GM23338 (cell line): ENCODE data around the gene UNK. TPM values are rescaled to one million over a fixed set of nuclear protein-coding genes. Genes with fewer than 3 reads are reported as not detected.
A peak's percentile ranks its signal among the peaks of the same experiment; 100 is the strongest.

Experiments used
- ATAC-seq: fragments of 200-7000 bp; cut with Tn5 transposase; 3 replicates; pipeline ENCODE4 v1.9.1; 2020
- DNase-seq: peaks from one replicate; pipeline ENCODE4 v3.0.0-alpha.2; 2015; ENCODE audit warnings: low spot score
- H2AFZ ChIP-seq: fragments of 200-600 bp; sonication (generic); 2 replicates; pipeline ENCODE4 v1.8.0; 2016; ENCODE audit warnings: antibody characterized with exemption, mild to moderate bottlenecking, moderate library complexity
- H3F3A ChIP-seq: fragments of 200-600 bp; sonication (generic); replicated peaks from 2 replicates; pipeline ENCODE4 v1.8.0; 2017; ENCODE audit warnings: antibody characterized with exemption, mixed run types, low read depth
- H3K27ac ChIP-seq: fragments of 200-600 bp; sonication (generic); 2 replicates; pipeline ENCODE4 v1.6.1; 2016; ENCODE audit warnings: low read depth
- H3K27me3 ChIP-seq: fragments of 200-600 bp; sonication (generic); 2 replicates; pipeline ENCODE4 v1.8.0; 2016; ENCODE audit warnings: mild to moderate bottlenecking, mixed run types, moderate library complexity; ENCODE audit not compliant: insufficient read depth
- H3K36me3 ChIP-seq: fragments of 200-600 bp; sonication (generic); 2 replicates; pipeline ENCODE4 v1.8.0; 2016; ENCODE audit warnings: mild to moderate bottlenecking; ENCODE audit not compliant: insufficient read depth
- H3K4me1 ChIP-seq: fragments of 200-600 bp; sonication (generic); 2 replicates; pipeline ENCODE4 v1.8.0; 2016; ENCODE audit warnings: mild to moderate bottlenecking, moderate library complexity; ENCODE audit not compliant: insufficient read depth
- H3K4me2 ChIP-seq: fragments of 200-600 bp; sonication (generic); 2 replicates; pipeline ENCODE4 v1.7.1; 2017; ENCODE audit warnings: mixed run types
- H3K4me3 ChIP-seq: fragments of 200-600 bp; sonication (generic); 2 replicates; pipeline ENCODE4 v1.6.1; 2016; ENCODE audit warnings: mixed run types
- H3K79me2 ChIP-seq: fragments of 200-600 bp; sonication (generic); replicated peaks from 2 replicates; pipeline ENCODE4 v1.8.0; 2017; ENCODE audit warnings: mild to moderate bottlenecking; ENCODE audit not compliant: insufficient read depth
- H3K9me2 ChIP-seq: fragments of 200-600 bp; sonication (generic); 2 replicates; pipeline ENCODE4 v1.8.0; 2017; ENCODE audit not compliant: insufficient read depth
- H4K20me1 ChIP-seq: fragments of 200-600 bp; sonication (generic); replicated peaks from 2 replicates; pipeline ENCODE4 v1.8.0; 2017; ENCODE audit warnings: mild to moderate bottlenecking; ENCODE audit not compliant: insufficient read depth
- H3K27ac Mint-ChIP-seq: 2 replicates; pipeline ENCODE4 v1.8.0; 2020; ENCODE audit warnings: inconsistent platforms, mild to moderate bottlenecking, moderate library complexity, mixed read lengths
- H3K27me3 Mint-ChIP-seq: 3 replicates; pipeline ENCODE4 v1.8.0; 2022; ENCODE audit warnings: low read depth, mild to moderate bottlenecking, moderate library complexity, mixed read lengths, inconsistent platforms; ENCODE audit not compliant: insufficient read depth, poor library complexity
- H3K36me3 Mint-ChIP-seq: 3 replicates; pipeline ENCODE4 v1.8.0; 2021; ENCODE audit warnings: low read depth, mild to moderate bottlenecking, inconsistent platforms, moderate library complexity, mixed read lengths
- H3K4me1 Mint-ChIP-seq: 3 replicates; pipeline ENCODE4 v1.8.0; 2020; ENCODE audit warnings: mild to moderate bottlenecking, inconsistent platforms, mixed read lengths
- H3K4me3 Mint-ChIP-seq: 3 replicates; pipeline ENCODE4 v1.8.0; 2021; ENCODE audit warnings: moderate library complexity, mild to moderate bottlenecking, inconsistent platforms, mixed read lengths
- H3K9me3 Mint-ChIP-seq: 3 replicates; pipeline ENCODE4 v1.8.0; 2020; ENCODE audit warnings: moderate library complexity, mild to moderate bottlenecking, inconsistent platforms, mixed read lengths
- EZH2 ChIP-seq: fragments of 200-600 bp; sonication (generic); IDR thresholded peaks from one replicate; pipeline ENCODE4 v1.8.0; 2017; ENCODE audit warnings: antibody characterized with exemption, mild to moderate bottlenecking, low read depth; ENCODE audit not compliant: unreplicated experiment
- EZH2phosphoT487 ChIP-seq: fragments of 200-600 bp; sonication (generic); IDR thresholded peaks from one replicate; pipeline ENCODE4 v1.8.1; 2018; ENCODE audit warnings: antibody characterized with exemption; ENCODE audit not compliant: unreplicated experiment
- JUNB ChIP-seq: IDR thresholded peaks from one replicate; pipeline ENCODE4 v1.6.1; 2016; ENCODE audit warnings: antibody characterized with exemption; ENCODE audit not compliant: unreplicated experiment
- NANOG ChIP-seq: IDR thresholded peaks from 2 replicates; pipeline ENCODE4 v1.6.1; 2016; ENCODE audit warnings: antibody characterized with exemption, borderline replicate concordance
- POLR2AphosphoS5 ChIP-seq: IDR thresholded peaks from 2 replicates; pipeline ENCODE4 v1.6.1; 2016; ENCODE audit warnings: antibody characterized with exemption, low read depth
- STAT1 ChIP-seq: IDR thresholded peaks from one replicate; pipeline ENCODE4 v1.6.1; 2016; ENCODE audit warnings: antibody characterized with exemption; ENCODE audit not compliant: unreplicated experiment
- ZNF114 ChIP-seq: fragments of 250-450 bp; sonication (Bioruptor Pico); IDR thresholded peaks from 2 replicates; pipeline ENCODE4 v1.5.0; 2020; ENCODE audit warnings: mild to moderate bottlenecking, moderate library complexity
- ZNF331 ChIP-seq: fragments of 250-450 bp; sonication (Bioruptor Pico); IDR thresholded peaks from 2 replicates; pipeline ENCODE4 v1.5.0; 2020; ENCODE audit warnings: low read depth, mild to moderate bottlenecking, moderate library complexity
- ZNF462 ChIP-seq: fragments of 250-450 bp; sonication (Bioruptor Pico); IDR thresholded peaks from 2 replicates; pipeline ENCODE4 v1.5.0; 2020; ENCODE audit warnings: mild to moderate bottlenecking, moderate library complexity
- polyA plus RNA-seq: library from polyadenylated mRNA; unstranded; fragments of >200 nt; fragmentation: Nextera tagmentation; extraction: Ambion mirVana; gene quantifications from 2 replicates; pipeline ENCODE4 v1.2.1, GENCODE V29; 2016
- total RNA-seq: library from RNA; depleted of rRNA; stranded (reverse); fragments of >200 nt; shearing (Covaris generic); gene quantifications from 2 replicates; pipeline ENCODE4 v1.2.3, GENCODE V29; 2014
- TF ChIP-seq, protein P1 (sequence below): IDR thresholded peaks from 2 replicates; pipeline ENCODE4 v1.6.1; 2016; ENCODE audit warnings: antibody characterized with exemption

Gene UNK
- total and polyA plus RNA-seq, 2 experiments from 2014 or later: 21.8 to 65.2 TPM

DNA sequence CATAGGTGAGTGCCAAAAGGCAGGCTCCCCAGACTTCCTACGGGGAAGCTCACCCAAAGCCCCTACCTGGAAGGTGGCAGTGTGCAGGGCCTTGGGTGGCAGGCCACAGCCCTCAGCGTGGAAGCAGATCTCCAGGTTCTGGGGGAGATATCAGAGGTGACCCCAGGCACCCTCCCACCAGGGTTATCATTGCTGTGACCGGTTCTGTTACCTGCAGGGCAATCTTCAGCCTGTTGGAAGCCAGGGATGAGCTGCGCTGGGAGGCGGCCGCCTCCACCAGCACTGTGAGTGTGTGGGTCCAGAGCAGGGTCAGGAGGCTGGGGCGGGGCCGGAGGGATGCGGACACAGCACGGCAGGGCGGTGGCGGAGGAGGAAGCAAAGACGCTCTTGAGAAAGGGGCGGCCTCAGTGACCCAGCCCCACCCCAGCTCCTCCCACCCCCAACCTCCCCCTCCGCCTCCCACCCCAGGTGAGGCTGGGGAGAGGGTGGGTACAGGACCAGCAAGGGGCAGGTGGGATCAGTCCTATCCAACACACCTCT is 46.5 kb downstream of the UNK start:
- Mint-ChIP-seq H3K27ac (peak overlapping the region; percentile 27; the same call in 1 of the 2 replicates), H3K36me3 (peaks cover 3% of the 10 kb centered on the region; the same call in 1 of the 3 replicates), H3K4me3 (no peak overlapping the region), H3K27me3 (peaks cover 10% of the 10 kb centered on the region), H3K9me3 (0 out of 3 replicates have a peak, but pooled peaks cover 3% of the 10 kb centered on the region), H3K4me1 (peaks cover 46% of the 10 kb centered on the region)
- Histone ChIP-seq H3K36me3 (no peaks in the 10 kb centered on the region), H2AFZ (peak overlapping the region; percentile 74; the same call in 1 of the 2 replicates), H3K4me3 (peak overlapping the region; percentile 45), H3K27ac (peak overlapping the region; percentile 78; the same call in 1 of the 2 replicates), H3K4me1 (peaks cover 48% of the 10 kb centered on the region), H3K4me2 (peak overlapping the region; percentile 75), H4K20me1 (no peaks in the 10 kb centered on the region), H3K79me2 (no peaks in the 10 kb centered on the region), H3K9me2 (no peaks in the 10 kb centered on the region), H3F3A (peaks cover 38% of the 10 kb centered on the region), H3K27me3 (no peaks in the 10 kb centered on the region)
- TF ChIP-seq, protein P1, sequence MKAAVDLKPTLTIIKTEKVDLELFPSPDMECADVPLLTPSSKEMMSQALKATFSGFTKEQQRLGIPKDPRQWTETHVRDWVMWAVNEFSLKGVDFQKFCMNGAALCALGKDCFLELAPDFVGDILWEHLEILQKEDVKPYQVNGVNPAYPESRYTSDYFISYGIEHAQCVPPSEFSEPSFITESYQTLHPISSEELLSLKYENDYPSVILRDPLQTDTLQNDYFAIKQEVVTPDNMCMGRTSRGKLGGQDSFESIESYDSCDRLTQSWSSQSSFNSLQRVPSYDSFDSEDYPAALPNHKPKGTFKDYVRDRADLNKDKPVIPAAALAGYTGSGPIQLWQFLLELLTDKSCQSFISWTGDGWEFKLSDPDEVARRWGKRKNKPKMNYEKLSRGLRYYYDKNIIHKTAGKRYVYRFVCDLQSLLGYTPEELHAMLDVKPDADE: no peak
- TF ChIP-seq ZNF331 (CRISPR knock-in tag): no peak
- no peak for TF ChIP-seq JUNB
- TF ChIP-seq EZH2: no peak
- TF ChIP-seq ZNF462 (CRISPR knock-in tag): no peak
- TF ChIP-seq ZNF114 (CRISPR knock-in tag): no peak
- TF ChIP-seq POLR2AphosphoS5: no peak
- no peak for TF ChIP-seq EZH2phosphoT487
- TF ChIP-seq STAT1: no peak
- no peak for TF ChIP-seq NANOG
- peak; percentile 54 for DNase-seq
- peak; percentile 4 for ATAC-seq
